SK-N-SH treated with all-trans-retinoic acid at 6 μM for 48 hours (cell line): ENCODE data around the gene ZIC5.

Experiments
- BACH2 ChIP-seq: fragments of 250-450 bp; sonication (Bioruptor Pico); IDR thresholded peaks from 2 replicates; pipeline ENCODE4 v1.9.0; 2021; ENCODE audit warnings: mild to moderate bottlenecking, borderline replicate concordance
- CSDC2 ChIP-seq: fragments of 250-450 bp; sonication (Bioruptor Pico); IDR thresholded peaks from 2 replicates; pipeline ENCODE4 v1.5.0; 2020; ENCODE audit warnings: mild to moderate bottlenecking, moderate library complexity
- ESRRG ChIP-seq: fragments of 250-450 bp; sonication (Bioruptor Pico); IDR thresholded peaks from 2 replicates; pipeline ENCODE4 v1.6.1; 2021; ENCODE audit warnings: mild to moderate bottlenecking
- OSR1 ChIP-seq: fragments of 250-450 bp; sonication (Bioruptor Pico); IDR thresholded peaks from 2 replicates; pipeline ENCODE4 v1.8.0; 2022; ENCODE audit warnings: moderate library complexity, mild to moderate bottlenecking, inconsistent platforms

DNA sequence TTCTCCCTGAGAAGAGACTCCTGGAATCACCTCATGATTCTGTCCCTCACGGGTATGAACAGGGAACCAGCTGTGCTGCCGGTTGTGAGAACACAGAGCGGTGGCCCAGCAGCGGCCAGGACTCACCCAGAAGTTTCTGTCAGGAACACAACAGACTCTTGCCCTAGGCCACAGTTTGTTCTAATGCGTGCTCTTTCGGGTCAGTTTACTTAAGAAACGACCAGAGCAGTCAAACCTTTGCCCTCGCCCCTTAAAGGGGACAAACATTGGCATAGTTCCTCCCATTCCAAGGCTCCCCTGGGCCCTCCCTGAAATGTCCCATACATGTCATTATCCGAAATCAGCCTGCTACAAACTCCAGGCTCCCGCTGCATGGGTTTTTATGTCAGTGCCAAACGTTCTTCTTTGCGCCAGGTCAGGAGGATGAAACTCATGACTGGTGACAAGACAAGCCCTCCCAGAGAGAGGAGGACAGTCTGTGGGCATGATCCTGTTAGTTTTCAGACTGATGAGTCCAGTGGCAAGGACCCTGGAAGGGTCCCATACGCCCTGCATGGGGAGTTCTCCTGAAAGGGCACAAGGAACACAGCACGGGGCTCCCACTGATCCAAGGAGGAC lies 18.3 kb downstream of the ZIC5 start:
- TF ChIP-seq OSR1 (CRISPR knock-in tag) (no peak), ESRRG (no peak), CSDC2 (CRISPR knock-in tag) (no peak), BACH2 (CRISPR knock-in tag) (no peak)
